HCT116 (cell line): Measurements from ENCODE around the gene LINGO3. TPM values are rescaled to one million over a fixed set of nuclear protein-coding genes. Genes with fewer than 3 reads are reported as not detected.
"Not testable (repeated sequence)": the region's sequence is repeated elsewhere in the genome, so short reads cannot be mapped to it uniquely, and the experiment has no call there.

Experiments used
- ATAC-seq: fragments of 200-7000 bp; cut with Tn5 transposase; 2 replicates; pipeline ENCODE4 v1.9.1; 2020; ENCODE audit warnings: mild to moderate bottlenecking, moderate library complexity
- BruUV-seq: library from RNA; stranded (reverse); fragments of 400-500 nt; replicated peaks from 2 replicates; lab custom pipeline; 2021; lab: Mats Ljungman, UMichigan
- CTCF ChIA-PET: fragments of 300-600 bp; sonication (Branson Sonifier 250); formaldehyde crosslinking; loops from one replicate; lab custom pipeline; 2021; ENCODE audit warnings: antibody characterized with exemption; lab: Charles Lee
- POLR2A ChIA-PET: fragments of 300-600, 350-600 bp; sonication (Branson Sonifier 250); formaldehyde crosslinking; loops from one replicate; lab custom pipeline; 2021; ENCODE audit warnings: antibody characterized with exemption; lab: Charles Lee
- RAD21 ChIA-PET, 2 experiments: fragments of 300-600 bp; sonication (Branson Sonifier 250); formaldehyde crosslinking; loops; one replicate each; lab custom pipeline; 2023; ENCODE audit warnings: low total read pairs in 2 of 2; ENCODE audit not compliant: uncharacterized antibody in 2 of 2, unreplicated experiment in 2 of 2, low non-redundant PET in 1 of 2; lab: Charles Lee
- DNase-seq: peaks from one replicate; pipeline ENCODE4 v3.0.0-alpha.2; 2010; ENCODE audit warnings: low read depth, low spot score
- H2AFZ ChIP-seq: fragments of 200-600 bp; shearing (Covaris generic), sonication (generic); 2 replicates; pipeline ENCODE4 v1.6.1; 2017; ENCODE audit warnings: low read depth, mixed run types, mixed read lengths, antibody characterized with exemption, low read length; ENCODE audit not compliant: poor library complexity, severe bottlenecking
- H3K27ac ChIP-seq: 2 replicates; pipeline ENCODE4 v1.5.1; 2012; ENCODE audit warnings: low read depth, low read length
- H3K27me3 ChIP-seq: fragments of 200-600 bp; sonication (generic); 2 replicates; pipeline ENCODE4 v1.6.1; 2016; ENCODE audit warnings: mixed run types, low read length, mixed read lengths; ENCODE audit not compliant: insufficient read depth
- H3K36me3 ChIP-seq, 2 experiments: fragments of 200-500 bp in 1 of 2; fragments of 200-600 bp in 1 of 2; sonication (Bioruptor generic) in 1 of 2; sonication (generic) in 1 of 2; 2 replicates each; pipeline versions ENCODE4 v1.5.1 to v1.6.1; 2014 to 2016; ENCODE audit warnings: low read length in 2 of 2, inconsistent platforms in 1 of 2, mixed read lengths in 1 of 2, mixed run types in 1 of 2; ENCODE audit not compliant: insufficient read depth in 2 of 2, control insufficient read depth in 1 of 2
- H3K4me1 ChIP-seq, 2 experiments: fragments of 200-600 bp in 1 of 2; sonication (generic) in 1 of 2; 2 replicates each; pipeline versions ENCODE4 v1.5.1 to v1.6.1; 2012 to 2017; ENCODE audit warnings: low read length in 2 of 2, inconsistent platforms in 1 of 2, mild to moderate bottlenecking in 1 of 2, mixed read lengths in 1 of 2, mixed run types in 1 of 2, moderate library complexity in 1 of 2; ENCODE audit not compliant: insufficient read depth in 2 of 2, control insufficient read depth in 1 of 2
- H3K4me2 ChIP-seq: fragments of 200-600 bp; sonication (generic); 2 replicates; pipeline ENCODE4 v1.6.1; 2017; ENCODE audit warnings: mixed run types, low read length, mixed read lengths
- H3K4me3 ChIP-seq, 2 experiments: fragments of 200-600 bp in 1 of 2; sonication (generic) in 1 of 2; replicated peaks in 1 of 2; 2 replicates each; pipeline ENCODE4 v1.5.1; 2011 to 2016; ENCODE audit warnings: low read length in 2 of 2, control low read depth in 1 of 2, low read depth in 1 of 2, mild to moderate bottlenecking in 1 of 2, mixed read lengths in 1 of 2, mixed run types in 1 of 2
- H3K79me2 ChIP-seq: fragments of 200-600 bp; sonication (generic); 2 replicates; pipeline ENCODE4 v1.6.1; 2017; ENCODE audit warnings: mild to moderate bottlenecking, mixed run types, low read length, moderate library complexity, mixed read lengths; ENCODE audit not compliant: insufficient read depth
- H3K9ac ChIP-seq: fragments of 200-600 bp; sonication (generic); 2 replicates; pipeline ENCODE4 v1.6.1; 2016; ENCODE audit warnings: low read length, mixed read lengths
- H3K9me2 ChIP-seq: fragments of 200-600 bp; sonication (generic), shearing (Covaris generic); 2 replicates; pipeline ENCODE4 v1.6.1; 2017; ENCODE audit warnings: mixed run types, mild to moderate bottlenecking, moderate library complexity; ENCODE audit not compliant: insufficient read depth
- H3K9me3 ChIP-seq, 2 experiments: fragments of 200-500 bp in 1 of 2; fragments of 200-600 bp in 1 of 2; sonication (Bioruptor generic) in 1 of 2; sonication (generic) in 1 of 2; 2 replicates each; pipeline ENCODE4 v1.6.1; 2014 to 2017; ENCODE audit warnings: low read length in 2 of 2, mixed read lengths in 2 of 2, inconsistent platforms in 1 of 2, low read depth in 1 of 2, mild to moderate bottlenecking in 1 of 2, mixed run types in 1 of 2, moderate library complexity in 1 of 2; ENCODE audit not compliant: control insufficient read depth in 1 of 2, insufficient read depth in 1 of 2
- H4K20me1 ChIP-seq: fragments of 200-600 bp; sonication (generic), shearing (Covaris generic); 2 replicates; pipeline ENCODE4 v1.6.1; 2017; ENCODE audit warnings: mixed run types, mild to moderate bottlenecking, moderate library complexity; ENCODE audit not compliant: insufficient read depth
- SRF ChIP-seq: IDR thresholded peaks from 2 replicates; pipeline ENCODE4 v1.6.1; 2012; ENCODE audit warnings: low read depth
- intact Hi-C: fragments of 100-400 bp; cut with micrococcal nuclease; formaldehyde crosslinking; loops from 2 replicates; pipeline ENCODE4 v1.10.0; 2022
- total RNA-seq: library from RNA; stranded (reverse); gene quantifications from one replicate; pipeline ENCODE4 v1.2.1, GENCODE V29; 2021; ENCODE audit not compliant: unreplicated experiment

The LINGO3 gene
- total RNA-seq, 1 experiment from 2014 or later, result not detected

- H2AFZ ChIP-seq, result no peak overlapping the region
- no peaks in the 10 kb centered on the region for H3K27me3 ChIP-seq
- CTCF ChIA-PET, result no interaction called here
- POLR2A ChIA-PET, result no interaction called here
- H3K79me2 ChIP-seq, result no peaks in the 10 kb centered on the region
- TF ChIP-seq SRF, result no peak
- TF ChIP-seq, all 23 proteins: peak for 0
- no peaks in the 10 kb centered on the region for H3K9me3 ChIP-seq
- H3K4me2 ChIP-seq, result no peak overlapping the region
- no peak overlapping the region for H3K27ac ChIP-seq
- ATAC-seq (no peak), DNase-seq (no peak)
- no peak overlapping the region for H3K4me3 ChIP-seq
- RAD21 ChIA-PET, result no interaction called here
- no peaks in the 10 kb centered on the region for H3K9me2 ChIP-seq
- peaks cover 3 to 6% of the 10 kb centered on the region in 2 experiments; a peak in 3 of 4 replicates for H3K4me1 ChIP-seq
- no TSS peak for BruUV-seq
- H3K36me3 ChIP-seq, result no peaks in the 10 kb centered on the region; a peak in 1 of 4 replicates
- no peaks in the 10 kb centered on the region for H4K20me1 ChIP-seq
- H3K9ac ChIP-seq, result no peak overlapping the region
- intact Hi-C loops, result no loop called here
Observed at GRCh38 chr19:2350656-2351055, 42.7 kb upstream of the LINGO3 start.

GRCh38 chr19:2349818-2350217 is 41.9 kb upstream of the LINGO3 start:
- H3K9ac ChIP-seq, H3K9me3 ChIP-seq, POLR2A ChIA-PET, RAD21 ChIA-PET, intact Hi-C loops, H3K27ac ChIP-seq, H3K9me2 ChIP-seq, H3K4me1 ChIP-seq, H3K36me3 ChIP-seq, H3K79me2 ChIP-seq, BruUV-seq, H3K4me2 ChIP-seq, H2AFZ ChIP-seq, CTCF ChIA-PET, H4K20me1 ChIP-seq, H3K27me3 ChIP-seq, H3K4me3 ChIP-seq, ATAC-seq, DNase-seq: not testable (repeated sequence)
